ENCODE data around the gene UGP2.
A peak's percentile ranks its signal among the peaks of the same experiment; 100 is the strongest.

DNA sequence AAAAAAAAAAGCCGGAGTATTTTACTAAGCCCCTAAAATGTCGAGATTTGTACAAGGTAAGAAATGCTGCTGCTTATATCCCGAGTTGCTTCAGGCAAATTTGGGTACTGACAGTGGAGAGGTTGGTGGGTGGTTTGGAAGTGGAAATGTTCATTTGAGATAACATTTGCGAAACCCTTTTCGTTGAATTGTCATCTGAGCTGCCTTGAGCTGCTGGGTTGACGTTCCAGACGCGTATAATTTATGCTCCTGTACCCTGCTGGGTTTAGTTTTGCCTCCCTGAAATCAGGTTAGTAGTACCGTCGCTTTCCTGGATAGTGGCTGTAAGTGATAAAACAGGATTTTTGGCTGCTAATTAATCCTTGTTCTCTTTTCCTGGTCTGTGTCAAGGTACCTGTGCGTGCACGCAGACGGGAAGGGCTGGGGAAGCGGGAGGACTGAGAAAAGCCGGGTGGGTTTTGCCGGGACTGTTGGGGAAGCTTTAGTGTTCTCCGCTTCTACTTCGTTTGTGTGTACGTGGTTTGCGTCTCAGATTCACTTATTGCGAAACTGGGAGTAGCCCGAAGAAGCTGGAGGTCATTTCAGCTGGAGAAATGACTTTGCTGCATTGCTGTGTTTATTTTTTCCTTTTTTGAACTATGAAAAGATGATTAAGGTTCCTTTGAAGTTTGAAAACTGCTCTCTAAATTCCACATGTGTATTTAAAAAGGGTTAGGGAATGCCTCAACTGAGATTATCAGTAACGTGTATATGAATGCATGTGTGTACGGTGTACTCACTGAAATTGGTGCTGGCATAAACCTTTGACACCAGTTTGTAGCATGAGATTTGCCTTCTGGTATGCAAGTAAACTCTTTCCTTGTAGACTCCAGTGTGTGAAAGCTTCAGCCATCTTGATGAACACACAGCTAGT is 709 bp downstream of the UGP2 start:
- TF ChIP-seq, protein P1, sequence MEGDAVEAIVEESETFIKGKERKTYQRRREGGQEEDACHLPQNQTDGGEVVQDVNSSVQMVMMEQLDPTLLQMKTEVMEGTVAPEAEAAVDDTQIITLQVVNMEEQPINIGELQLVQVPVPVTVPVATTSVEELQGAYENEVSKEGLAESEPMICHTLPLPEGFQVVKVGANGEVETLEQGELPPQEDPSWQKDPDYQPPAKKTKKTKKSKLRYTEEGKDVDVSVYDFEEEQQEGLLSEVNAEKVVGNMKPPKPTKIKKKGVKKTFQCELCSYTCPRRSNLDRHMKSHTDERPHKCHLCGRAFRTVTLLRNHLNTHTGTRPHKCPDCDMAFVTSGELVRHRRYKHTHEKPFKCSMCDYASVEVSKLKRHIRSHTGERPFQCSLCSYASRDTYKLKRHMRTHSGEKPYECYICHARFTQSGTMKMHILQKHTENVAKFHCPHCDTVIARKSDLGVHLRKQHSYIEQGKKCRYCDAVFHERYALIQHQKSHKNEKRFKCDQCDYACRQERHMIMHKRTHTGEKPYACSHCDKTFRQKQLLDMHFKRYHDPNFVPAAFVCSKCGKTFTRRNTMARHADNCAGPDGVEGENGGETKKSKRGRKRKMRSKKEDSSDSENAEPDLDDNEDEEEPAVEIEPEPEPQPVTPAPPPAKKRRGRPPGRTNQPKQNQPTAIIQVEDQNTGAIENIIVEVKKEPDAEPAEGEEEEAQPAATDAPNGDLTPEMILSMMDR (IDR thresholded peaks at IDR 0.05) = peak in 1 of 5 experiments; percentile 26
- TF ChIP-seq POLR2A (IDR thresholded peaks at IDR 0.05) (peak; percentile 64), POLR2AphosphoS5 (IDR thresholded peaks at IDR 0.05) (peak; percentile 79 to 89 (median 86))

Data from transverse colon (tissue), 4 donors.